T follicular helper cell (primary cell): Measurements from ENCODE around the gene CFDP1.
"Not testable (repeated sequence)": the region's sequence is repeated elsewhere in the genome, so short reads cannot be mapped to it uniquely, and the experiment has no call there.

Experiments
- DNase-seq: peaks from one replicate; pipeline ENCODE4 v3.0.0-alpha.2; 2020; ENCODE audit warnings: low read depth
- total RNA-seq, 2 experiments: gene quantifications; one replicate each; lab custom pipeline; 2026; lab: John Stamatoyannopoulos, UW

CFDP1 gene
- 17.5 to 21.0 reads per million in 2 experiments for total RNA-seq

- DNase-seq, result peak; percentile 94
Measured at GRCh38 chr16:75432828-75433731, at the start of gene CFDP1. CFDP1 (minus strand) TSS chr16:75433503; CDS start chr16:75433352, 151 bp downstream.

GRCh38 chr16:75482434-75483205 is 49.3 kb upstream of the CFDP1 start:
- no peak for DNase-seq

- no peak for DNase-seq
Measured at GRCh38 chr16:75481475-75481874, 48.2 kb upstream of the CFDP1 start.

GRCh38 chr16:75479421-75479990 is 46.2 kb upstream of the CFDP1 start:
- no peak for DNase-seq

- DNase-seq, result no peak
Measured at GRCh38 chr16:75478480-75479345, 45.4 kb upstream of the CFDP1 start.

- DNase-seq, result no peak
Measured at GRCh38 chr16:75477680-75478473, 44.6 kb upstream of the CFDP1 start.

GRCh38 chr16:75476817-75477216 is 43.5 kb upstream of the CFDP1 start:
- DNase-seq, result no peak

- no peak for DNase-seq
Measured at GRCh38 chr16:75475420-75475847, 42.1 kb upstream of the CFDP1 start.

- DNase-seq, result no peak
Measured at GRCh38 chr16:75472908-75473877, 39.9 kb upstream of the CFDP1 start.

GRCh38 chr16:75471723-75472633 is 38.7 kb upstream of the CFDP1 start:
- DNase-seq, result peak; percentile 20

- DNase-seq, result no peak
Measured at GRCh38 chr16:75466760-75467159, 33.5 kb upstream of the CFDP1 start.

GRCh38 chr16:75464122-75464918 is 31.0 kb upstream of the CFDP1 start, which contains the start of gene TMEM170A:
TMEM170A (minus strand) TSS chr16:75464689; CDS start chr16:75464600, 89 bp downstream.
- peak; percentile 97 for DNase-seq

GRCh38 chr16:75463389-75464121 is 30.3 kb upstream of the CFDP1 start:
- not testable (repeated sequence) for DNase-seq

GRCh38 chr16:75462806-75463205 is 29.5 kb upstream of the CFDP1 start:
- DNase-seq, result no peak

GRCh38 chr16:75461575-75461974 is 28.3 kb upstream of the CFDP1 start:
- no peak for DNase-seq

- no peak for DNase-seq
Measured at GRCh38 chr16:75460446-75460845, 27.1 kb upstream of the CFDP1 start.

- DNase-seq, result no peak
Measured at GRCh38 chr16:75459691-75460090, 26.4 kb upstream of the CFDP1 start.
